ENCODE measurements around the gene CFAP52. TPM values are rescaled to one million over a fixed set of nuclear protein-coding genes. Genes with fewer than 3 reads are reported as not detected.

CFAP52 gene
- not detected in 2 replicates for total RNA-seq (2014; rRNA removed; shearing (Covaris generic); ENCODE audit: low replicate concordance)

- Histone ChIP-seq H2AFZ (ENCODE audit: low read length) (peak within 1 kb of the TSS; percentile 72), H3K9ac (ENCODE audit: low read length) (peak within 1 kb of the TSS; percentile 84), H3K4me2 (ENCODE audit: low read depth, low read length, poor library complexity, severe bottlenecking) (peak within 1 kb of the TSS; percentile 84), H3K4me3 (ENCODE audit: low read length) (peak within 1 kb of the TSS; percentile 90), H3K27me3 (ENCODE audit: low read length) (no peaks in the 10 kb centered on the region), H3K4me1 (ENCODE audit: low read length) (peaks cover 24% of the 10 kb centered on the region), H3K36me3 (ENCODE audit: insufficient read depth, low read length) (no peaks in the 10 kb centered on the region), H3K9me2 (replicated peaks; ENCODE audit: insufficient read depth, low read length) (no peaks in the 10 kb centered on the region), H3K27ac (ENCODE audit: low read length) (peak within 1 kb of the TSS; percentile 25; the same call in 1 of the 2 replicates), H3K79me2 (ENCODE audit: low read length) (peaks cover 24% of the 10 kb centered on the region), H3K9me3 (ENCODE audit: low read length) (no peaks in the 10 kb centered on the region), H4K20me1 (ENCODE audit: insufficient read depth, low read depth, low read length) (no peaks in the 10 kb centered on the region; the same call in 1 of the 2 replicates)
- DNase-seq, result peak; percentile 91
Observed at GRCh38 chr17:9576521-9577372, at the start of gene CFAP52. CFAP52 (plus strand) TSS chr17:9576642; CDS start chr17:9576696, 54 bp downstream.

GRCh38 chr17:9527788-9528187 is 48.7 kb upstream of the CFAP52 start:
- no peak overlapping the region for H3K9ac ChIP-seq (ENCODE audit: low read length)
- no peak overlapping the region for H3K27ac ChIP-seq (ENCODE audit: low read length)
- no peak for DNase-seq
- H3K79me2 ChIP-seq (ENCODE audit: low read length), result no peaks in the 10 kb centered on the region
- no peaks in the 10 kb centered on the region for H3K4me1 ChIP-seq (ENCODE audit: low read length)
- no peaks in the 10 kb centered on the region for H3K9me2 ChIP-seq (replicated peaks; ENCODE audit: insufficient read depth, low read length)
- H3K9me3 ChIP-seq (ENCODE audit: low read length), result no peaks in the 10 kb centered on the region
- no peaks in the 10 kb centered on the region for H3K36me3 ChIP-seq (ENCODE audit: insufficient read depth, low read length)
- no peak overlapping the region for H3K4me2 ChIP-seq (ENCODE audit: low read depth, low read length, poor library complexity, severe bottlenecking)
- H4K20me1 ChIP-seq (ENCODE audit: insufficient read depth, low read depth, low read length), result no peaks in the 10 kb centered on the region
- H3K27me3 ChIP-seq (ENCODE audit: low read length), result no peaks in the 10 kb centered on the region
- H3K4me3 ChIP-seq (ENCODE audit: low read length), result no peak overlapping the region
- no peak overlapping the region for H2AFZ ChIP-seq (ENCODE audit: low read length)

DNA sequence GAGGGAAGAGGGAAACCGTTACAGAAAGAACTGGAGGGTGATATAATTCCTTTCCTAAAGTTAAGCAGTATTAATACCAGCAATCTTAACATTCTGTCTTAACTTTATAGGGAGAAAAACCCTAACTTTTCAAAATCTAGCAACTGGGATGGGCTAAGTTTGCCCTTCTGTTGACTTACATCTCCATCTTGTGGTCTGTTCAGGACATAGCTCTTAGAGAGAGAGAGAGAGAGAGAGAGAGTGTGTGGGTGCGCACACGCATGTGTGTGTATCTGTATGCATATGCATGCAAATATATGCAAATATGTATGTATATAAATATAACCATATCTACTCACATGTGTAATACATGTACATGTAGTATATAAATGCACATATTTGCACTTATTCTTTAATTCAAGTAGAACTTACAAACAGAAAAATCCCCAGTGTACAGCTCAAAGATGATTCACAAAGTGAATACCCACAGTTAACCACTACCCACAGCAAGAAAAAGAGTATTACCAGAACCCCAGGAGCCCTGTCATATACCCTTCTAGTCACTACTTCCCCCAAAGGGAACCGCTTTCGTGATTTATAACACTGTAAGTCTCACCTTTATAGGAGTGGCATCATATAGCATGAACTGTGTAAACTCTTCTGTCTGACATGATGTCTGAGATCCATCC is 47.3 kb upstream of the CFAP52 start:
- no peaks in the 10 kb centered on the region for H4K20me1 ChIP-seq (ENCODE audit: insufficient read depth, low read depth, low read length)
- H3K4me3 ChIP-seq (ENCODE audit: low read length), result no peak overlapping the region
- no peaks in the 10 kb centered on the region for H3K4me1 ChIP-seq (ENCODE audit: low read length)
- no peaks in the 10 kb centered on the region for H3K9me3 ChIP-seq (ENCODE audit: low read length)
- H3K9ac ChIP-seq (ENCODE audit: low read length), result no peak overlapping the region
- H3K27ac ChIP-seq (ENCODE audit: low read length), result no peak overlapping the region
- H3K9me2 ChIP-seq (replicated peaks; ENCODE audit: insufficient read depth, low read length), result no peaks in the 10 kb centered on the region
- no peak overlapping the region for H3K4me2 ChIP-seq (ENCODE audit: low read depth, low read length, poor library complexity, severe bottlenecking)
- H3K27me3 ChIP-seq (ENCODE audit: low read length), result no peaks in the 10 kb centered on the region
- H3K79me2 ChIP-seq (ENCODE audit: low read length), result no peaks in the 10 kb centered on the region
- no peaks in the 10 kb centered on the region for H3K36me3 ChIP-seq (ENCODE audit: insufficient read depth, low read length)
- DNase-seq, result peak; percentile 74
- no peak overlapping the region for H2AFZ ChIP-seq (ENCODE audit: low read length)

- DNase-seq, result no peak
- Histone ChIP-seq H3K4me3 (ENCODE audit: low read length) (no peak overlapping the region), H3K79me2 (ENCODE audit: low read length) (no peaks in the 10 kb centered on the region), H3K4me1 (ENCODE audit: low read length) (no peaks in the 10 kb centered on the region), H3K4me2 (ENCODE audit: low read depth, low read length, poor library complexity, severe bottlenecking) (no peak overlapping the region), H3K9me2 (replicated peaks; ENCODE audit: insufficient read depth, low read length) (no peaks in the 10 kb centered on the region), H4K20me1 (ENCODE audit: insufficient read depth, low read depth, low read length) (no peaks in the 10 kb centered on the region), H3K9me3 (ENCODE audit: low read length) (no peaks in the 10 kb centered on the region), H3K36me3 (ENCODE audit: insufficient read depth, low read length) (no peaks in the 10 kb centered on the region), H3K27me3 (ENCODE audit: low read length) (no peaks in the 10 kb centered on the region), H3K27ac (ENCODE audit: low read length) (no peak overlapping the region), H3K9ac (ENCODE audit: low read length) (no peak overlapping the region), H2AFZ (ENCODE audit: low read length) (no peak overlapping the region)
Observed at GRCh38 chr17:9531034-9531433, 45.4 kb upstream of the CFAP52 start.

- no peak overlapping the region for H3K4me3 ChIP-seq (ENCODE audit: low read length)
- H3K27me3 ChIP-seq (ENCODE audit: low read length), result no peaks in the 10 kb centered on the region
- H2AFZ ChIP-seq (ENCODE audit: low read length), result no peak overlapping the region
- no peaks in the 10 kb centered on the region for H3K9me3 ChIP-seq (ENCODE audit: low read length)
- H3K9me2 ChIP-seq (replicated peaks; ENCODE audit: insufficient read depth, low read length), result no peaks in the 10 kb centered on the region
- no peaks in the 10 kb centered on the region for H3K36me3 ChIP-seq (ENCODE audit: insufficient read depth, low read length)
- H3K79me2 ChIP-seq (ENCODE audit: low read length), result no peaks in the 10 kb centered on the region
- no peak overlapping the region for H3K4me2 ChIP-seq (ENCODE audit: low read depth, low read length, poor library complexity, severe bottlenecking)
- H4K20me1 ChIP-seq (ENCODE audit: insufficient read depth, low read depth, low read length), result no peaks in the 10 kb centered on the region
- no peak overlapping the region for H3K9ac ChIP-seq (ENCODE audit: low read length)
- no peak overlapping the region for H3K27ac ChIP-seq (ENCODE audit: low read length)
- no peak for DNase-seq
- no peaks in the 10 kb centered on the region for H3K4me1 ChIP-seq (ENCODE audit: low read length)
Observed at GRCh38 chr17:9532715-9533114, 43.7 kb upstream of the CFAP52 start.

- Histone ChIP-seq H3K79me2 (ENCODE audit: low read length) (no peaks in the 10 kb centered on the region), H3K9me3 (ENCODE audit: low read length) (no peaks in the 10 kb centered on the region), H3K27ac (ENCODE audit: low read length) (no peak overlapping the region), H3K4me3 (ENCODE audit: low read length) (no peak overlapping the region), H3K9ac (ENCODE audit: low read length) (no peak overlapping the region), H3K4me2 (ENCODE audit: low read depth, low read length, poor library complexity, severe bottlenecking) (no peak overlapping the region), H3K9me2 (replicated peaks; ENCODE audit: insufficient read depth, low read length) (no peaks in the 10 kb centered on the region), H4K20me1 (ENCODE audit: insufficient read depth, low read depth, low read length) (no peaks in the 10 kb centered on the region), H3K4me1 (ENCODE audit: low read length) (no peaks in the 10 kb centered on the region), H2AFZ (ENCODE audit: low read length) (no peak overlapping the region), H3K36me3 (ENCODE audit: insufficient read depth, low read length) (no peaks in the 10 kb centered on the region), H3K27me3 (ENCODE audit: low read length) (no peaks in the 10 kb centered on the region)
- no peak for DNase-seq
Observed at GRCh38 chr17:9533441-9533840, 43.0 kb upstream of the CFAP52 start.

DNA sequence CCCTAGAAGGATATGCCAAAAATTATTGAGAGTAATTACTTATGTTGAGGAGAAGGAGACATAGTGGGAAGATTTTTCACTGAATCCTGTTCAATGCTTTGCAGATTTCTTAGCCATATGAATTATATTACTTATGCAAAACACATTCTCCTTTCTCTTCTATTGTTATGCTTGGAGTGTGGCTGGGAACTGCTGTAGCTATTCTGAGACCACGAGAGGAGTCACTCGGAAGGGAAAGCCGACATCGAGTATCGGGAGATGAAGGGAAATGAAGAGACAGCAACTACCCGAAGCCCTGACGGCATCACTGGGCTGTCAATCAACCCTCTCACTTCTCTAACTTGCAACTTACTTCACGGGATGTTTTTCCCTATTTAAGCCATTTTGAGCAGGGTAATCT is 40.4 kb upstream of the CFAP52 start:
- DNase-seq, result no peak
- no peaks in the 10 kb centered on the region; the same call in 1 of the 2 replicates for H4K20me1 ChIP-seq (ENCODE audit: insufficient read depth, low read depth, low read length)

GRCh38 chr17:9537177-9537776 is 39.2 kb upstream of the CFAP52 start:
- H3K9me2 ChIP-seq (replicated peaks; ENCODE audit: insufficient read depth, low read length), result no peaks in the 10 kb centered on the region
- no peaks in the 10 kb centered on the region for H3K9me3 ChIP-seq (ENCODE audit: low read length)
- H3K27me3 ChIP-seq (ENCODE audit: low read length), result no peaks in the 10 kb centered on the region
- H4K20me1 ChIP-seq (ENCODE audit: insufficient read depth, low read depth, low read length), result no peaks in the 10 kb centered on the region; the same call in 1 of the 2 replicates
- no peak overlapping the region for H3K9ac ChIP-seq (ENCODE audit: low read length)
- no peaks in the 10 kb centered on the region for H3K79me2 ChIP-seq (ENCODE audit: low read length)
- no peak overlapping the region for H3K27ac ChIP-seq (ENCODE audit: low read length)
- H3K36me3 ChIP-seq (ENCODE audit: insufficient read depth, low read length), result no peaks in the 10 kb centered on the region
- H3K4me2 ChIP-seq (ENCODE audit: low read depth, low read length, poor library complexity, severe bottlenecking), result no peak overlapping the region
- no peak overlapping the region for H2AFZ ChIP-seq (ENCODE audit: low read length)
- H3K4me3 ChIP-seq (ENCODE audit: low read length), result no peak overlapping the region
- DNase-seq, result no peak
- no peaks in the 10 kb centered on the region for H3K4me1 ChIP-seq (ENCODE audit: low read length)

More for the DNA sequence above, 40.4 kb upstream of the CFAP52 start:
- Histone ChIP-seq H3K36me3 (ENCODE audit: insufficient read depth, low read length) (no peaks in the 10 kb centered on the region), H3K27me3 (ENCODE audit: low read length) (no peaks in the 10 kb centered on the region), H3K9me3 (ENCODE audit: low read length) (no peaks in the 10 kb centered on the region), H2AFZ (ENCODE audit: low read length) (no peak overlapping the region), H3K4me1 (ENCODE audit: low read length) (no peaks in the 10 kb centered on the region), H3K9me2 (replicated peaks; ENCODE audit: insufficient read depth, low read length) (no peaks in the 10 kb centered on the region), H3K9ac (ENCODE audit: low read length) (no peak overlapping the region), H3K79me2 (ENCODE audit: low read length) (no peaks in the 10 kb centered on the region), H3K4me3 (ENCODE audit: low read length) (no peak overlapping the region), H3K4me2 (ENCODE audit: low read depth, low read length, poor library complexity, severe bottlenecking) (no peak overlapping the region), H3K27ac (ENCODE audit: low read length) (no peak overlapping the region)

All from Karpas-422 (cell line).